GM23248 (cell line): ENCODE measurements around the gene TMEM120A.

Experiments
- EZH2 ChIP-seq: fragments of 200-600 bp; sonication (generic); IDR thresholded peaks from 2 replicates; pipeline ENCODE4 v1.6.1; 2018; ENCODE audit warnings: antibody characterized with exemption, mild to moderate bottlenecking; ENCODE audit not compliant: insufficient read depth, poor library complexity, severe bottlenecking
- EZH2phosphoT487 ChIP-seq: fragments of 200-600 bp; sonication (generic); IDR thresholded peaks from 2 replicates; pipeline ENCODE4 v1.6.1; 2018; ENCODE audit warnings: antibody characterized with exemption, moderate library complexity, mild to moderate bottlenecking, low read depth; ENCODE audit not compliant: insufficient read depth

GRCh38 chr7:75966190-75966961 lies 28.0 kb downstream of the TMEM120A start:
- no peak for TF ChIP-seq EZH2
- TF ChIP-seq EZH2phosphoT487 = no peak
